HUES64 (cell line): ENCODE results near the gene CD8B2.
"Not testable (repeated sequence)": the region's sequence is repeated elsewhere in the genome, so short reads cannot be mapped to it uniquely, and the experiment has no call there.

Experiments
- H3K27ac ChIP-seq: 2 replicates; pipeline ENCODE4 v1.7.0; 2013; ENCODE audit warnings: low read depth, low read length, inconsistent platforms
- H3K27me3 ChIP-seq: 2 replicates; pipeline ENCODE4 v1.6.1; 2013; ENCODE audit warnings: mild to moderate bottlenecking, low read length; ENCODE audit not compliant: insufficient read depth
- H3K36me3 ChIP-seq: 2 replicates; pipeline ENCODE4 v1.6.1; 2013; ENCODE audit warnings: mild to moderate bottlenecking, low read length; ENCODE audit not compliant: insufficient read depth
- H3K4me1 ChIP-seq: 2 replicates; pipeline ENCODE4 v1.6.1; 2013; ENCODE audit warnings: mild to moderate bottlenecking, low read length, moderate library complexity; ENCODE audit not compliant: insufficient read depth
- H3K4me3 ChIP-seq: 2 replicates; pipeline ENCODE4 v1.5.1; 2013; ENCODE audit warnings: mild to moderate bottlenecking, low read length, moderate library complexity
- H3K9ac ChIP-seq: 2 replicates; pipeline ENCODE4 v1.6.1; 2013; ENCODE audit warnings: mild to moderate bottlenecking, low read depth, low read length
- H3K9me3 ChIP-seq: 2 replicates; pipeline ENCODE4 v1.6.1; 2013; ENCODE audit warnings: low read depth, low read length; ENCODE audit not compliant: insufficient read depth
- WGBS: fragments of 150-250, 120-280 bp; methylation state at CpG from one replicate; pipeline ENCODE4 v1.1.7; 2013; ENCODE audit warnings: missing lambda C conversion rate; 5-methylcytosine and 5-hydroxymethylcytosine counted together

The CD8B2 gene

DNA sequence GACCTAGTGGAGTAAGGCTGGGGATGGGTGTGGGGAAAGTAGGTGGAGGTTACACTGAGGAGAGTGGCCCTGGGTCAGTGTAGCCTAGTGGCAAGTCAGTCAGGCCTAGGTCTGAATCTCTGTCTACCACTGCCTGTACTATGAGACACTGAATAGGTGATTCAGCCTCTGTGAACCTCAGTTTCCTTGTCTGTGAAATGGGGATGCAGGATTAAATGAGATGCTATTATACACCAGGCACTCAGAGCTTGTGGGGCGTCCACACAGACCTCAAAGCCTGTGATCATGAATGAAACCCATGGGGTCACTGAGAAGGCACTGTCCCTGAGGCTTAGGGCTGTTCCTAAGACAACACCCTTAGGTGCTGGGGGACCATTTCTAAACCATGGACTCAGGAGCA lies 11.4 kb downstream of the CD8B2 start:
- H3K9me3 ChIP-seq, H3K9ac ChIP-seq, H3K4me1 ChIP-seq, H3K27me3 ChIP-seq, H3K27ac ChIP-seq, H3K4me3 ChIP-seq, H3K36me3 ChIP-seq: not testable (repeated sequence)
- WGBS, result 86% methylated on average over 1 of the region's 1 CpG

DNA sequence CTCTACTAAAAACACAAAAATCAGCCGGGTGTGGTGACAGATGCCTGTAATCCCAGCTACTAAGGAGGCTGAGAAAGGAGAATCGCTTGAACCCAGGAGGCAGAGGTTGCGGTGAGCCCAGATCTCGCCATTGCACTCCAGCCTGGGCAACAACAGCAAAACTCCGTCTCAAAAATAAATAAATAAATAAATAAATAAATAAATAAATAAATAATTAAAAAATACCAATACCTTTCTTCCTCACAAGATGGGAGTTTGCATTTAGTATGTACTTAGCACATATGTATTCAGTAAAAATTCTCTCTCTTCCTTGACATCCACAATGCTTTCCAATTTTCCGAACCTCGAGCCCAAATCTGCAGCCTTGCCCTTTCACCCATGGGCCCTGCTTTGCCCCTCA lies 13.2 kb downstream of the CD8B2 start:
- H3K27me3 ChIP-seq, H3K27ac ChIP-seq, H3K36me3 ChIP-seq, H3K4me3 ChIP-seq, H3K4me1 ChIP-seq, H3K9me3 ChIP-seq, H3K9ac ChIP-seq: not testable (repeated sequence)
- no CpG with 5 or more reads among the region's 7 CpGs for WGBS

GRCh38 chr2:106502351-106502750 lies 15.2 kb downstream of the CD8B2 start:
- H3K9me3 ChIP-seq, H3K9ac ChIP-seq, H3K36me3 ChIP-seq, H3K4me3 ChIP-seq, H3K27ac ChIP-seq, H3K4me1 ChIP-seq, H3K27me3 ChIP-seq: not testable (repeated sequence)
- WGBS, result 95% methylated on average over 8 of the region's 8 CpGs

- H3K27me3 ChIP-seq, H3K27ac ChIP-seq, H3K9me3 ChIP-seq, H3K36me3 ChIP-seq, H3K9ac ChIP-seq, H3K4me1 ChIP-seq, H3K4me3 ChIP-seq: not testable (repeated sequence)
- 93% methylated on average over 8 of the region's 11 CpGs for WGBS
Observed at GRCh38 chr2:106504192-106504591, 17.0 kb downstream of the CD8B2 start.

GRCh38 chr2:106504787-106505186 lies 17.6 kb downstream of the CD8B2 start:
- not testable (repeated sequence) for H3K9ac ChIP-seq, H3K27ac ChIP-seq, H3K27me3 ChIP-seq, H3K4me1 ChIP-seq, H3K9me3 ChIP-seq, H3K36me3 ChIP-seq, H3K4me3 ChIP-seq
- 97% methylated on average over 4 of the region's 4 CpGs for WGBS

DNA sequence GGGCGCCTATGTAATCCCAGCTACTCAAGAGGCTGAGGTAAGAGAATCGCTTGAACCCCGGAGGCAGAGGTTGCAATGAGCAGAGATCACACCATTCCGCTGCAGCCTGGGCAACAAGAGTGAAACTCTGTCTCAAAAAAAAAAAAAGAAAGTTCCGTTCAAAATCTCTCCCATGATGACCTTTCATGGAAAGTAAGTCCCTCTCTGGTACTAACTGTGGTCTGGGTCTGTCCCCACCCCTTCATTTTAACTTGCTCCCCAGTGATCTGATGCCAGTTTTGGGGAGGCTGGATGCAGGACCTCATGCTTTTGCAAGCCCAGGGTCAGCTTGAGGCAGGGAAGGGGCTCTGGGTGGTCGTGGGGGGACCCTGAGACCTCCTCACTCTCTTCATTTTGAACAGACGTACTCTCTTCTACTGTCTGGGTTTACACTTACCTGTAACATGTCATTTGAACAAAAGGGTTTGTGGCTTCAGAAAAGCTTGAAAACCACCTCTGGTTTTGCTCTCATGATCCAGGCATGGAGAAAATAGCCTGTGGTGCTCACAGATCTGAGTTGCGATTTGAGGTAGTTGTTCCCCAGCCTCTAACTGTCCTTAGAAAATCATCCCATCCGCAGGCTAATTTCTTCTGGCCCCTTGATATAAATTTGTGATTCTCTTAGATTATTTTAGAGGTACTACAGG lies 19.0 kb downstream of the CD8B2 start:
- H3K4me1 ChIP-seq, H3K36me3 ChIP-seq, H3K27me3 ChIP-seq, H3K9me3 ChIP-seq, H3K27ac ChIP-seq, H3K9ac ChIP-seq, H3K4me3 ChIP-seq: not testable (repeated sequence)
- WGBS, result over 99% methylated on average over 6 of the region's 9 CpGs

DNA sequence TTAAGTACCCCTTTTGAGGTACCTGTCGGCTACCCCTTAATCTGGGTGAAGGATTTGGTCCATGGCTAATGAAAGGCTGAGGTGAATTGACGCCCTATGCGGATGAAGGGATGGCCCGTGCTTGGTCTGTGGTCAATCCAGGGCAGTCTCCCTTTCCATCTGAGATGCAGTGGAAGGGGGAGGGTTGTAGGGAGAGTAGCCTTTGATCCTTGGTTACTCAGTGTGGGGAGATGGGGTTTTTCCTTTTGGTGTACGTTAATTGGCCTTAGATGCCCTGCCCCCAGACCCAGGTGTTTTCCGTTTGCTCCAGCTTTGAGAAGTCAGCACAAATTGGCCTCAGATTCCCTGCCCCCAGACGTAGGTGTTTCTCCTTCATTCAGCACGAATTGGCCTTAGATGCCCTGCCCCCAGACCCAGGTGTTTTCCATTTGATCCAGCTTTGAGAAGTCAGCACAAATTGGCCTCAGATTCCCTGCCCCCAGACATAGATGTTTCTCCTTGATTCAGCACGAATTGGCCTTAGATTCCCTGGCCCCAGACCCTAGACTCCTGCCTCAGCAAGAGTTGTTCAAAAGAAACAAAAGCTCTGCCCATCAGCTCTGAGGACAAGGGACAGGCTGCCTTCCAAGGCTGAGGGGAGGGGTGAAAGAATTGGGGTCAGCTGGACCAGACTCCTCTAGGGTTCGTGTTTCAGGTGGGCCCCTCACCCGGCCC lies 21.7 kb downstream of the CD8B2 start:
- H3K27ac ChIP-seq, H3K9me3 ChIP-seq, H3K36me3 ChIP-seq, H3K4me3 ChIP-seq, H3K9ac ChIP-seq, H3K27me3 ChIP-seq, H3K4me1 ChIP-seq: not testable (repeated sequence)
- 84% methylated on average over 5 of the region's 11 CpGs for WGBS

GRCh38 chr2:106509374-106509770 lies 22.2 kb downstream of the CD8B2 start:
- H3K9me3 ChIP-seq, H3K4me3 ChIP-seq, H3K4me1 ChIP-seq, H3K27ac ChIP-seq, H3K9ac ChIP-seq, H3K36me3 ChIP-seq, H3K27me3 ChIP-seq: not testable (repeated sequence)
- WGBS, result 75% methylated on average over 2 of the region's 6 CpGs

DNA sequence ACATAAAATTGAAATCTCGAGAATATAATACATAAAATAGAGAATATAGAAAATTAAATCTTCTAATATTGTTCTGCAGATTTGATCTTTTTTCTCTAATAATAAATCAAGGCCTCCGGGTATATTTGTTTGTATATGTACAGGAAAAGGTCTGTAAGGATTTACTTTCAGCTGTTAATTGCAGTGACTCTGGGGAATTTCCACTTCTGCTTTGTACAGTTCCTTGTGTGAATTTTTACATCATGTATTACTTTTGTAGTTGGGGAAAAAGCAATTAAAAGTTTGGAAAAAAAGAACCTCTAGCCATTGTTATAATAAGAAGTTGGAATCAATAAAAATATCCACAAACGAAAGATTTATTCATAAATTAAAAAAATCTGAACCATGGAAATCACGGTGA lies 23.6 kb downstream of the CD8B2 start:
- not testable (repeated sequence) for H3K9me3 ChIP-seq, H3K27ac ChIP-seq, H3K27me3 ChIP-seq, H3K9ac ChIP-seq, H3K36me3 ChIP-seq, H3K4me3 ChIP-seq, H3K4me1 ChIP-seq
- WGBS, result 100% methylated on average over 1 of the region's 4 CpGs

DNA sequence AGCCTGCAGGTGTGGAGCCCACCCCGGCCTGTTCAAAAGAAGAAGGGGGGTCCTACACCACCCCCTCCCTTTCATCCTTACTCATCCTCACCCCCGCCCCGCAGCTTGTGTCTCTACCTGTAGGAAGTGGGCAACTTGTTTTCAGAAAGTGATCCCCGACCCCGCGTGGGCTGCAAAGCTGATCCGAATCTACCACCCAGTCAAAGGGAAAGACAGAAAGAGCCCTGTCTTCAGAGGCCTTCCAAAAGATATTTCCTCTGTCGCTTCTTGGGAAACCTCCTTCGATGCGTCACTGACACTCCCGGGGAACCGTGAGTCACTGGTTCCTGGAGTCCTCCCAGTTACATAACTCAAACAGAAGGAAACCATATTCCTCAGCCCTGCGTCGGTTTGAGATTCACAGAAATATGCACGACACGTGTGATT lies 24.3 kb downstream of the CD8B2 start:
- not testable (repeated sequence) for H3K36me3 ChIP-seq, H3K27ac ChIP-seq, H3K9me3 ChIP-seq, H3K9ac ChIP-seq, H3K27me3 ChIP-seq, H3K4me1 ChIP-seq, H3K4me3 ChIP-seq
- 69% methylated on average over 9 of the region's 16 CpGs for WGBS

DNA sequence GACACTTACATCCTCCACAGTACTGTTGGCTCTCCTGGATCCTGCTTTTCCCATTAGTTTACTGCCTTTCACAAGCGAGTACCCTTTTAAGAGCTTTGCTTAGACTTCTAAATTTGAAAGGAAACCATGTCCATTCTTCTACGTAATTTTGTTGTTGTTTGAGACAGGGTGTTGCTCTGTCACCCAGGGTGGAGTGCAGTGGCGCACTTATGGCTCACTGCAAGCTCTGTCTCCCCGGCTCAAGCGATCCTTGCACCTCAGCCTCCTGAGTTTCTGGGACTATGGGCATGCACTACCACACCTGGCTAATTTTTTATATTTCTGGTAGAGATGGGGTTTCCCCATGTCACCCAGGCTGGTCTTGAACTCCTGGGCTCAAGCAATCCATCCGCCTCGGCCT lies 24.8 kb downstream of the CD8B2 start:
- not testable (repeated sequence) for H3K27ac ChIP-seq, H3K36me3 ChIP-seq, H3K27me3 ChIP-seq, H3K4me3 ChIP-seq, H3K9ac ChIP-seq, H3K9me3 ChIP-seq, H3K4me1 ChIP-seq
- WGBS, result 96% methylated on average over 7 of the region's 7 CpGs

DNA sequence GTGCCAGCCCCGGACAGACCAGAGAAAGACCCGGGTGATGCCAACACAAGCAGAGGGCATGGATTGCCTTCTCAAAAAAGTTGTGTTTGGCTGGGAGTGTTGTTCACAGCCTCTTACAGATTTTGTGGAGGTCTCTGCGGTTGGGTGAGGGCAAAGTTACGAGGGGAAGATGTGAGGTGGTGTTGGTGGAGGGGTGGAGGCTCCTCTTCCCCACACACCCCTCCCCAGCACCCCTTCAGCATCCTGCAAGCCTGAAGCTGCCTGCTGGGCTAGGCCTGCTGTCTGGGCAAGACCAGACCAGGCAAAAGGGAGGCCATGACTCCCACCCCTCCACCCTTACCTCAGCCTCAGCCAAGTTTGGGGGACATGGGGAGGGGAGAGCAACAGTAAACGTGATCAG lies 26.2 kb downstream of the CD8B2 start:
- H3K4me1 ChIP-seq, H3K27me3 ChIP-seq, H3K9ac ChIP-seq, H3K36me3 ChIP-seq, H3K4me3 ChIP-seq, H3K27ac ChIP-seq, H3K9me3 ChIP-seq: not testable (repeated sequence)
- WGBS, result 100% methylated on average over 3 of the region's 5 CpGs
